Vagina (tissue), 2 donors: ENCODE measurements around the gene CELA2B.

ENCODE experiments used
- POLR2A ChIP-seq, 2 donors: fragments of 450-650 bp; IDR thresholded peaks; one replicate each; pipeline ENCODE4 v1.6.1; 2017; ENCODE audit warnings: antibody characterized with exemption in 2 of 2, mild to moderate bottlenecking in 2 of 2, moderate library complexity in 2 of 2
- POLR2AphosphoS5 ChIP-seq, 2 donors: sonication (generic); formaldehyde crosslinking; IDR thresholded peaks; one replicate each; pipeline ENCODE4 v1.9.0; 2017; ENCODE audit warnings: antibody characterized with exemption in 2 of 2, mild to moderate bottlenecking in 2 of 2, low read depth in 1 of 2; ENCODE audit not compliant: insufficient read depth in 1 of 2
- TF ChIP-seq, protein P1 (sequence below), 3 experiments: fragments of 450-650 bp in 2 of 3; fragments of 200-600 bp in 1 of 3; sonication (generic) in 1 of 3; IDR thresholded peaks; one replicate each; pipeline ENCODE4 v1.5.1; 2017 to 2019; ENCODE audit warnings: antibody characterized with exemption in 3 of 3, mild to moderate bottlenecking in 2 of 3, moderate library complexity in 2 of 3

DNA sequence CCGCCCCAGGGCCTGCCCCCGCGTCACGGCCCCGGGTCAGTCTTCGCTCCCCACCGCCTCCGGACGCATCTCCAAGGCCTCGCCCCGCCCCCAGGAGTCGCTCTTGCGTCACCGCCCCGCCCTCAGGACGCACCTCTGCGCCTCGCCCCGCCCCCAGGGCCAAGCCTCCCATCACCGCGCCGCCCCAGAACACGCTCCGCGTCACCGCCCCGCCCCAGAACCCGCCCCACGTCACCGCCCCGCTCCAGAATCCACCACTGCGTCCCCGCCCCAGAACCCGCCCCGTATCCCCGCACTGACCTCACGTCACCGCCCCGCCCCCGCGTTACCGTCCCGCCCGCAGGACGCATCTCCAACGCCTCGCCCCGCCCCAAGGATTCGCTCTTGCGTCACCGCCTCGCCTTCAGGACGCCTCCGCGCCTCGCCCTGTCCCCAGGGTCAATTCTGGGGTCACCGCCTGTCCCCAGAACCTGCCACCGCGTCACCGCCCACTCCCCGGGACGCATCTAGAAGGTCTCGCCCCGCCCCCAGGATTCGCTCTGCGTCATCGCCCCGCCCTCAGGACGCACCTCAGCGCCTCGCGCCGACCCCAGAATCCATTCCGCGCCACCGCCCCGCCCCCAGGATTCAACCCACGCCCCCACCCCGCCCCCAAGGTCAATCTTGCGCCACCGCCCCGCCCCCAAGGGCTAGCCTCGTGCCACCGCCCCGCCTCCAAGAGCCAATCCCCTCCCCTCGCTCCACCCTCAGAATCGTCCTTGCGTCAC is 48.6 kb downstream of the CELA2B start:
- TF ChIP-seq, protein P1, sequence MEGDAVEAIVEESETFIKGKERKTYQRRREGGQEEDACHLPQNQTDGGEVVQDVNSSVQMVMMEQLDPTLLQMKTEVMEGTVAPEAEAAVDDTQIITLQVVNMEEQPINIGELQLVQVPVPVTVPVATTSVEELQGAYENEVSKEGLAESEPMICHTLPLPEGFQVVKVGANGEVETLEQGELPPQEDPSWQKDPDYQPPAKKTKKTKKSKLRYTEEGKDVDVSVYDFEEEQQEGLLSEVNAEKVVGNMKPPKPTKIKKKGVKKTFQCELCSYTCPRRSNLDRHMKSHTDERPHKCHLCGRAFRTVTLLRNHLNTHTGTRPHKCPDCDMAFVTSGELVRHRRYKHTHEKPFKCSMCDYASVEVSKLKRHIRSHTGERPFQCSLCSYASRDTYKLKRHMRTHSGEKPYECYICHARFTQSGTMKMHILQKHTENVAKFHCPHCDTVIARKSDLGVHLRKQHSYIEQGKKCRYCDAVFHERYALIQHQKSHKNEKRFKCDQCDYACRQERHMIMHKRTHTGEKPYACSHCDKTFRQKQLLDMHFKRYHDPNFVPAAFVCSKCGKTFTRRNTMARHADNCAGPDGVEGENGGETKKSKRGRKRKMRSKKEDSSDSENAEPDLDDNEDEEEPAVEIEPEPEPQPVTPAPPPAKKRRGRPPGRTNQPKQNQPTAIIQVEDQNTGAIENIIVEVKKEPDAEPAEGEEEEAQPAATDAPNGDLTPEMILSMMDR (IDR thresholded peaks at IDR 0.05): no peak
- TF ChIP-seq POLR2AphosphoS5 (IDR thresholded peaks at IDR 0.05; ENCODE audit: insufficient read depth in 1 of 2, low read depth in 1 of 2): no peak
- TF ChIP-seq POLR2A (IDR thresholded peaks at IDR 0.05): no peak
